Osteoblast (primary cell): ENCODE measurements around the gene CNOT11. TPM values are rescaled to one million over a fixed set of nuclear protein-coding genes. Genes with fewer than 3 reads are reported as not detected.

Experiments
- DNase-seq: peaks from one replicate; pipeline ENCODE4 v3.0.0; 2011; ENCODE audit warnings: low spot score, mixed read lengths; ENCODE audit not compliant: insufficient read length; ENCODE audit errors: missing footprints
- H2AFZ ChIP-seq: 2 replicates; pipeline ENCODE4 v1.6.0; 2011; ENCODE audit warnings: mild to moderate bottlenecking, low read length
- H3K27ac ChIP-seq: 2 replicates; pipeline ENCODE4 v1.5.1; 2011; ENCODE audit warnings: mild to moderate bottlenecking, low read depth, low read length, moderate library complexity
- H3K27me3 ChIP-seq: 2 replicates; pipeline ENCODE4 v1.6.0; 2012; ENCODE audit warnings: mild to moderate bottlenecking, control low read depth, inconsistent platforms, low read length, moderate library complexity; ENCODE audit not compliant: insufficient read depth
- H3K36me3 ChIP-seq: 2 replicates; pipeline ENCODE4 v1.5.1; 2011; ENCODE audit warnings: mild to moderate bottlenecking, low read length, control low read depth, moderate library complexity; ENCODE audit not compliant: insufficient read depth
- H3K4me1 ChIP-seq: 2 replicates; pipeline ENCODE4 v1.5.1; 2011; ENCODE audit warnings: mild to moderate bottlenecking, low read length, control low read depth, moderate library complexity; ENCODE audit not compliant: insufficient read depth
- H3K4me2 ChIP-seq: 2 replicates; pipeline ENCODE4 v1.6.0; 2011; ENCODE audit warnings: mild to moderate bottlenecking, low read length; ENCODE audit not compliant: insufficient read depth
- H3K4me3 ChIP-seq: fragments of 200-600 bp; sonication (generic); 3 replicates; pipeline ENCODE4 v1.5.1; 2012; ENCODE audit warnings: mild to moderate bottlenecking, low read length, inconsistent platforms; ENCODE audit not compliant: insufficient read depth
- H3K79me2 ChIP-seq: 2 replicates; pipeline ENCODE4 v1.6.0; 2012; ENCODE audit warnings: mild to moderate bottlenecking, low read length, control low read depth, inconsistent platforms; ENCODE audit not compliant: insufficient read depth
- H3K9me3 ChIP-seq: 2 replicates; pipeline ENCODE4 v1.5.1; 2011; ENCODE audit warnings: low read depth, low read length, control low read depth
- H4K20me1 ChIP-seq: 2 replicates; pipeline ENCODE4 v1.6.0; 2012; ENCODE audit warnings: mild to moderate bottlenecking, low read length, control low read depth; ENCODE audit not compliant: insufficient read depth
- total RNA-seq: library from RNA; depleted of rRNA; stranded (reverse); fragments of >200 nt; gene quantifications from 2 replicates; pipeline ENCODE4 v1.2.3, GENCODE V29; 2012
- TF ChIP-seq, protein P1 (sequence below): IDR thresholded peaks from 2 replicates; pipeline ENCODE4 v1.5.1; 2011; ENCODE audit warnings: mild to moderate bottlenecking, low read depth, low read length, moderate library complexity; ENCODE audit errors: extremely low read depth

CNOT11 gene
- total RNA-seq, 1 donor: 43.4 TPM

DNA sequence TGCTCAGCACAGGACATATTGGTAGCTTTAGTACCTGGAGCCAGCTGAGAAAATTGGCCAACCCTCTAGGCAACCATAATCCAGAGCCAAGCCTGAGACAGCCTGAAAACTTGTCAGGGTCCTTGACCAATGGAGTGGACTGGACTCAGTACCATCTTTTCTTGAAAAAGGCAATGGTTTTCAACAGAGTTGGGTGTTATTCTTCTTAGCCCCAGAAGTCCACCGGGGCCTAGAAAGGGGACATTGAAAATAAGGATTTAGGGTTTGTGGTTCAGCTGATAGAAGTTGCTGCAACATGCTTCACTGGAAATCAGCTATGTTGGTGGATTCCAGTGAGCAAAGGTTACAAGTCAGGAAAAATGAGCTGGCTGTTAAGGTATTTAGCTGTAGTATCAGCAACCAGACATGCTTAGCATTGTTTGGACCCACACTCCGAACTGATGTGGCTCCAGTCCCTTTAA is 22.1 kb upstream of the CNOT11 start:
- Histone ChIP-seq H3K9me3 (no peaks in the 10 kb centered on the region), H3K27ac (no peak overlapping the region), H3K4me1 (no peaks in the 10 kb centered on the region), H4K20me1 (no peaks in the 10 kb centered on the region), H3K27me3 (no peaks in the 10 kb centered on the region), H3K36me3 (no peaks in the 10 kb centered on the region), H3K4me2 (no peak overlapping the region), H2AFZ (no peak overlapping the region), H3K4me3 (no peak overlapping the region), H3K79me2 (no peaks in the 10 kb centered on the region)
- TF ChIP-seq, protein P1, sequence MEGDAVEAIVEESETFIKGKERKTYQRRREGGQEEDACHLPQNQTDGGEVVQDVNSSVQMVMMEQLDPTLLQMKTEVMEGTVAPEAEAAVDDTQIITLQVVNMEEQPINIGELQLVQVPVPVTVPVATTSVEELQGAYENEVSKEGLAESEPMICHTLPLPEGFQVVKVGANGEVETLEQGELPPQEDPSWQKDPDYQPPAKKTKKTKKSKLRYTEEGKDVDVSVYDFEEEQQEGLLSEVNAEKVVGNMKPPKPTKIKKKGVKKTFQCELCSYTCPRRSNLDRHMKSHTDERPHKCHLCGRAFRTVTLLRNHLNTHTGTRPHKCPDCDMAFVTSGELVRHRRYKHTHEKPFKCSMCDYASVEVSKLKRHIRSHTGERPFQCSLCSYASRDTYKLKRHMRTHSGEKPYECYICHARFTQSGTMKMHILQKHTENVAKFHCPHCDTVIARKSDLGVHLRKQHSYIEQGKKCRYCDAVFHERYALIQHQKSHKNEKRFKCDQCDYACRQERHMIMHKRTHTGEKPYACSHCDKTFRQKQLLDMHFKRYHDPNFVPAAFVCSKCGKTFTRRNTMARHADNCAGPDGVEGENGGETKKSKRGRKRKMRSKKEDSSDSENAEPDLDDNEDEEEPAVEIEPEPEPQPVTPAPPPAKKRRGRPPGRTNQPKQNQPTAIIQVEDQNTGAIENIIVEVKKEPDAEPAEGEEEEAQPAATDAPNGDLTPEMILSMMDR: no peak
- DNase-seq: no peak

- Histone ChIP-seq H3K4me1 (no peaks in the 10 kb centered on the region), H3K4me2 (no peak overlapping the region), H3K36me3 (no peaks in the 10 kb centered on the region), H3K9me3 (no peaks in the 10 kb centered on the region), H3K4me3 (no peak overlapping the region), H3K27ac (no peak overlapping the region), H3K27me3 (no peaks in the 10 kb centered on the region), H3K79me2 (no peaks in the 10 kb centered on the region), H4K20me1 (no peaks in the 10 kb centered on the region), H2AFZ (no peak overlapping the region)
- no peak for DNase-seq
- TF ChIP-seq, protein P1: no peak
Observed at GRCh38 chr2:101231240-101231639, 21.4 kb upstream of the CNOT11 start.

GRCh38 chr2:101231937-101232730 is 20.6 kb upstream of the CNOT11 start:
- Histone ChIP-seq H3K36me3 (no peaks in the 10 kb centered on the region), H3K79me2 (no peaks in the 10 kb centered on the region), H3K27ac (no peak overlapping the region), H3K4me1 (no peaks in the 10 kb centered on the region), H3K9me3 (no peaks in the 10 kb centered on the region), H2AFZ (no peak overlapping the region), H4K20me1 (no peaks in the 10 kb centered on the region), H3K4me2 (no peak overlapping the region), H3K27me3 (no peaks in the 10 kb centered on the region), H3K4me3 (no peak overlapping the region)
- TF ChIP-seq, protein P1: no peak
- no peak for DNase-seq

DNA sequence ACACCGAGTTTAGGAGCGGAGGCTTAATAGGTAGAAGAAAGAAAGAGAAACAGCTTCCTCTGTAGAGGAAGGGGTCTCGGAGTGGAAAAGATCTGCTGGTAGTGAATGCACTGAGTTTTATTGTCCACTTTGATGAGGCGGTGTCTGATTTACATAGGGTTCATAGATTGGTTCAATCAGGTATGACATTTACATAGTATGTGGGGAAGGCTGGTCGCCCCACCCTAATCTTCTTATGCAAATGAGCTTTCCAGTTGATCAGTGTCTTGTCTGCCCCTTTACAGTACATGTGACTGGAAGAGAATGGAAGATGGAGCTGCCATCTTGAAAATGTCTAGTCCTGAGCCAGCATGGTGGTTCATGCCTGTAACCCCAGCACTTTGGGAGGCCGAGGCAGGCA is 19.9 kb upstream of the CNOT11 start:
- H3K4me2 ChIP-seq: no peak overlapping the region
- H3K4me3 ChIP-seq: no peak overlapping the region
- no peaks in the 10 kb centered on the region for H3K79me2 ChIP-seq
- H3K36me3 ChIP-seq: no peaks in the 10 kb centered on the region
- no peaks in the 10 kb centered on the region for H3K9me3 ChIP-seq
- no peak overlapping the region for H2AFZ ChIP-seq
- no peaks in the 10 kb centered on the region for H3K4me1 ChIP-seq
- H3K27ac ChIP-seq: no peak overlapping the region
- no peaks in the 10 kb centered on the region for H3K27me3 ChIP-seq
- H4K20me1 ChIP-seq: no peaks in the 10 kb centered on the region
- no peak for DNase-seq
- TF ChIP-seq, protein P1: no peak
